IMR-90 (cell line): Measurements from ENCODE around the gene SUPT20HL2.

Experiments
- CTCF ChIP-seq: conservative IDR thresholded peaks from 2 replicates; pipeline ENCODE4 v1.5.1; 2012; ENCODE audit warnings: mild to moderate bottlenecking, low read depth, low read length, improper control_type of control experiment
- MAFK ChIP-seq: IDR thresholded peaks from 2 replicates; pipeline ENCODE4 v1.6.1; 2012; ENCODE audit warnings: low read depth, low read length, improper control_type of control experiment
- MXI1 ChIP-seq: IDR thresholded peaks from 2 replicates; pipeline ENCODE4 v1.6.1; 2012; ENCODE audit warnings: low read depth, mild to moderate bottlenecking, low read length, moderate library complexity, borderline replicate concordance
- NFE2L2 ChIP-seq: fragments of 150-350 bp; IDR thresholded peaks from 2 replicates; pipeline ENCODE4 v1.6.1; 2016; ENCODE audit warnings: low read depth, mild to moderate bottlenecking, low read length
- POLR2A ChIP-seq: IDR thresholded peaks from 2 replicates; pipeline ENCODE4 v1.6.1; 2012; ENCODE audit warnings: mild to moderate bottlenecking, low read depth, low read length
- SMC3 ChIP-seq: fragments of 150-350 bp; IDR thresholded peaks from 2 replicates; pipeline ENCODE4 v1.6.1; 2016; ENCODE audit warnings: low read depth, mild to moderate bottlenecking, antibody characterized with exemption, low read length, moderate library complexity
- USF2 ChIP-seq: fragments of 150-350 bp; IDR thresholded peaks from 2 replicates; pipeline ENCODE4 v1.6.1; 2017; ENCODE audit warnings: mild to moderate bottlenecking, antibody characterized with exemption, low read length, low read depth

- TF ChIP-seq CTCF (no peak), POLR2A (no peak), MXI1 (no peak), USF2 (no peak), NFE2L2 (no peak), SMC3 (no peak), MAFK (no peak)
Measured at GRCh38 chrX:24333371-24333770, 19.5 kb upstream of the SUPT20HL2 start.
